HepG2 (cell line): ENCODE data around the gene MEIOC. TPM values are rescaled to one million over a fixed set of nuclear protein-coding genes. Genes with fewer than 3 reads are reported as not detected.

Experiments
- ATAC-seq: fragments of 200-7000 bp; cut with Tn5 transposase; 3 replicates; pipeline ENCODE4 v1.9.1; 2020; ENCODE audit warnings: mild to moderate bottlenecking, moderate library complexity
- BruUV-seq: library from RNA; stranded (reverse); fragments of 400-500 nt; replicated peaks from 2 replicates; lab custom pipeline; 2021; lab: Mats Ljungman, UMichigan
- CTCF ChIA-PET: fragments of 300-600 bp; formaldehyde crosslinking; extraction: SDS; loops from one replicate; lab custom pipeline; 2021; ENCODE audit warnings: low total read pairs, inconsistent platforms, low intra/inter-chr PET ratio; lab: Yijun Ruan, JAX
- POLR2A ChIA-PET: fragments of 350-600 bp; sonication (Branson Sonifier 250); formaldehyde crosslinking; loops from one replicate; lab custom pipeline; 2020; ENCODE audit warnings: antibody characterized with exemption, inconsistent platforms; lab: Yijun Ruan, JAX
- DNase-seq: peaks from one replicate; pipeline ENCODE4 v3.0.0-alpha.2; 2015; ENCODE audit warnings: low spot score
- FAIRE-seq: peaks from 3 replicates; lab custom pipeline; 2011; peaks lifted over from hg19 to GRCh38; lab: Jason Lieb, UNC
- H2AFZ ChIP-seq: one replicate; pipeline ENCODE4 v1.6.1; 2011; ENCODE audit warnings: low read length, inconsistent platforms
- H3K27ac ChIP-seq: fragments of 300-600 bp; 3 replicates; pipeline ENCODE4 v1.8.0; 2011; ENCODE audit warnings: mixed run types, mild to moderate bottlenecking, mixed read lengths, low read length, inconsistent platforms; ENCODE audit not compliant: insufficient read depth; ENCODE audit errors: extremely low read length
- H3K27me3 ChIP-seq, 2 experiments: fragments of 200-600 bp in 1 of 2; 2 replicates in 1 of 2; 3 replicates in 1 of 2; pipeline versions ENCODE4 v1.6.0 to v1.8.0; 2011; ENCODE audit warnings: low read length in 2 of 2, mild to moderate bottlenecking in 2 of 2, moderate library complexity in 2 of 2, inconsistent platforms in 1 of 2; ENCODE audit not compliant: insufficient read depth in 2 of 2, control insufficient read depth in 1 of 2
- H3K36me3 ChIP-seq, 2 experiments: fragments of 200-600 bp in 1 of 2; replicated peaks in 1 of 2; 2 replicates in 1 of 2; 3 replicates in 1 of 2; pipeline versions ENCODE4 v1.5.1 to v1.8.0; 2011; ENCODE audit warnings: low read length in 2 of 2, inconsistent platforms in 1 of 2; ENCODE audit not compliant: insufficient read depth in 2 of 2, control insufficient read depth in 1 of 2
- H3K4me1 ChIP-seq: 2 replicates; pipeline ENCODE4 v1.5.1; 2012; ENCODE audit warnings: low read length, inconsistent platforms; ENCODE audit not compliant: insufficient read depth
- H3K4me2 ChIP-seq: 2 replicates; pipeline ENCODE4 v1.6.0; 2011; ENCODE audit warnings: low read depth, low read length, inconsistent platforms
- H3K4me3 ChIP-seq, 3 experiments: fragments of 200-600 bp in 1 of 3; sonication (generic), shearing (Covaris generic) in 1 of 3; replicated peaks in 1 of 3; 2 replicates each; pipeline ENCODE4 v1.5.1; 2011 to 2016; ENCODE audit warnings: low read length in 3 of 3, inconsistent platforms in 2 of 3, low read depth in 2 of 3, mild to moderate bottlenecking in 2 of 3, control low read depth in 1 of 3, mixed read lengths in 1 of 3; ENCODE audit not compliant: insufficient read depth in 1 of 3
- H3K79me2 ChIP-seq: one replicate; pipeline ENCODE4 v1.6.1; 2011; ENCODE audit warnings: low read length, inconsistent platforms; ENCODE audit not compliant: insufficient read depth
- H3K9ac ChIP-seq: 2 replicates; pipeline ENCODE4 v1.6.0; 2011; ENCODE audit warnings: mild to moderate bottlenecking, low read depth, low read length, inconsistent platforms; ENCODE audit not compliant: insufficient read depth
- H3K9me3 ChIP-seq: 2 replicates; pipeline ENCODE4 v1.5.1; 2012; ENCODE audit warnings: mild to moderate bottlenecking, low read length
- H4K20me1 ChIP-seq: 2 replicates; pipeline ENCODE4 v1.6.0; 2011; ENCODE audit warnings: inconsistent platforms, mild to moderate bottlenecking, low read length, moderate library complexity; ENCODE audit not compliant: insufficient read depth
- ADNP ChIP-seq: sonication (generic); formaldehyde crosslinking; IDR thresholded peaks from 2 replicates; pipeline ENCODE4 v1.4.0; 2020; ENCODE audit warnings: missing genetic modification reagents
- BCLAF1 ChIP-seq: fragments of 450-650 bp; IDR thresholded peaks from 2 replicates; pipeline ENCODE4 v1.6.1; 2017; ENCODE audit warnings: mild to moderate bottlenecking
- FOXA3 ChIP-seq: IDR thresholded peaks from 2 replicates; pipeline ENCODE4 v1.6.1; 2016; ENCODE audit warnings: missing genetic modification reagents, missing compliant biosample characterization
- HDAC6 ChIP-seq: fragments of 200-600 bp; sonication (generic); IDR thresholded peaks from 2 replicates; pipeline ENCODE4 v1.7.0; 2017; ENCODE audit warnings: mild to moderate bottlenecking, antibody characterized with exemption, low read length, low read depth
- IRX3 ChIP-seq: sonication (generic); formaldehyde crosslinking; IDR thresholded peaks from 2 replicates; pipeline ENCODE4 v1.8.1; 2023; ENCODE audit warnings: mild to moderate bottlenecking, low read depth, missing genetic modification reagents, borderline replicate concordance
- NCOA2 ChIP-seq: sonication (generic); formaldehyde crosslinking; IDR thresholded peaks from 2 replicates; pipeline ENCODE4 v1.8.0; 2022; ENCODE audit warnings: inconsistent platforms
- NFE2 ChIP-seq: sonication (generic); formaldehyde crosslinking; IDR thresholded peaks from 2 replicates; pipeline ENCODE4 v1.4.0; 2020; ENCODE audit warnings: missing genetic modification reagents
- PHB2 ChIP-seq: fragments of 450-650 bp; IDR thresholded peaks from 2 replicates; pipeline ENCODE4 v1.6.1; 2018; ENCODE audit not compliant: partially characterized antibody
- SOX13 ChIP-seq, 3 experiments: fragments of 450-650 bp in 1 of 3; sonication (generic) in 1 of 3; formaldehyde crosslinking in 1 of 3; IDR thresholded peaks in 2 of 3; conservative IDR thresholded peaks in 1 of 3; 2 replicates each; pipeline versions ENCODE4 v1.5.0 to v1.6.1; 2016 to 2020; ENCODE audit warnings: antibody characterized with exemption in 1 of 3, mild to moderate bottlenecking in 1 of 3, missing compliant biosample characterization in 1 of 3, missing genetic modification reagents in 1 of 3, moderate library complexity in 1 of 3
- ZFP90 ChIP-seq: sonication (generic); formaldehyde crosslinking; IDR thresholded peaks from 2 replicates; pipeline ENCODE4 v1.8.0; 2022; ENCODE audit warnings: missing genetic modification reagents, mild to moderate bottlenecking, inconsistent platforms, borderline replicate concordance
- ZGPAT ChIP-seq: IDR thresholded peaks from 2 replicates; pipeline ENCODE4 v1.6.1; 2016; ENCODE audit warnings: mild to moderate bottlenecking
- ZNF18 ChIP-seq: sonication (generic); formaldehyde crosslinking; IDR thresholded peaks from 2 replicates; pipeline ENCODE4 v1.8.0; 2022; ENCODE audit warnings: mild to moderate bottlenecking, missing genetic modification reagents; ENCODE audit not compliant: insufficient replicate concordance
- ZNF256 ChIP-seq: sonication (generic); formaldehyde crosslinking; conservative IDR thresholded peaks from 2 replicates; pipeline ENCODE4 v1.4.0; 2020; ENCODE audit warnings: missing genetic modification reagents
- ZNF562 ChIP-seq: sonication (generic); formaldehyde crosslinking; IDR thresholded peaks from 2 replicates; pipeline ENCODE4 v1.8.0; 2022; ENCODE audit warnings: missing genetic modification reagents, borderline replicate concordance
- WGBS: methylation state at CpG from one replicate; pipeline ENCODE4 v1.1.6; 2017; ENCODE audit warnings: low lambda C conversion rate; 5-methylcytosine and 5-hydroxymethylcytosine counted together
- in situ Hi-C: cut with HindIII; loops from 2 replicates; pipeline ENCODE4 v1.10.0; 2017; ENCODE audit warnings: low pct_unique_long_range_greater_than_20kb; ENCODE audit not compliant: extremely low pct_ligation_motif_present
- intact Hi-C: fragments of 100-400 bp; cut with micrococcal nuclease; formaldehyde crosslinking; loops from one replicate; pipeline ENCODE4 v1.10.0; 2022; ENCODE audit not compliant: unreplicated experiment
- polyA plus RNA-seq, 8 experiments: library from polyadenylated mRNA; depleted of rRNA in 3 of 8; stranded (reverse) in 7 of 8; unstranded in 1 of 8; fragments of >200 nt; fragmentation: Illumina TruSeq in 4 of 8; extraction: Trizol in 4 of 8; gene quantifications; 2 replicates each; pipeline versions ENCODE4 v1.2.1 to v1.2.3, GENCODE V29; 2011 to 2016; ENCODE audit warnings: low read depth in 4 of 8, missing spikeins in 1 of 8, mixed read lengths in 1 of 8; ENCODE audit not compliant: insufficient read depth in 1 of 8
- total RNA-seq, 5 experiments: library from RNA; depleted of rRNA; stranded (reverse); fragments of >200 nt; fragmentation: Illumina TruSeq; extraction: Trizol; gene quantifications; 2 replicates each; pipeline ENCODE4 v1.2.3, GENCODE V29; 2016; ENCODE audit warnings: low read depth in 1 of 5
- TF ChIP-seq, protein P1 (sequence below): IDR thresholded peaks from 2 replicates; pipeline ENCODE4 v1.6.1; 2016; ENCODE audit warnings: low read depth, control low read depth
- TF ChIP-seq, protein P2 (sequence below): sonication (generic); formaldehyde crosslinking; conservative IDR thresholded peaks from 2 replicates; pipeline ENCODE4 v1.5.0; 2020; ENCODE audit warnings: missing genetic modification reagents

MEIOC gene
- total and polyA plus RNA-seq, 2 of the 13 experiments (the other 11 are each of a cell fraction or from before 2014, with no cell fraction given), result 0.04 to 0.15 TPM

GRCh38 chr17:44637066-44637465 lies 19.2 kb upstream of the MEIOC start:
- FAIRE-seq, result no peak
- 6% methylated on average over 1 of the region's 1 CpG for WGBS
- no peak for DNase-seq
- ATAC-seq, result no peak
- intact Hi-C loops (no loop called here), in situ Hi-C loops (no loop called here)
- H3K36me3 ChIP-seq, result no peaks in the 10 kb centered on the region
- H2AFZ ChIP-seq, result no peak overlapping the region
- H3K9me3 ChIP-seq, result no peaks in the 10 kb centered on the region
- no peaks in the 10 kb centered on the region for H3K27me3 ChIP-seq
- POLR2A ChIA-PET, result no interaction called here
- no peaks in the 10 kb centered on the region for H4K20me1 ChIP-seq
- no peak overlapping the region for H3K4me2 ChIP-seq
- H3K4me3 ChIP-seq, result no peak overlapping the region
- CTCF ChIA-PET, result interaction anchor here (1.1 to 2.5 kb wide), 3 partner anchors 55 to 236 kb away, joined by 3 to 19 read pairs (median 3); no protein-coding TSS in a partner anchor
- no peaks in the 10 kb centered on the region for H3K79me2 ChIP-seq
- no TSS peak for BruUV-seq
- no peak overlapping the region for H3K9ac ChIP-seq
- no peak overlapping the region for H3K27ac ChIP-seq
- no peaks in the 10 kb centered on the region for H3K4me1 ChIP-seq
- TF ChIP-seq HDAC6, result no peak
- TF ChIP-seq ZNF256 (CRISPR knock-in tag), result no peak
- no peak for TF ChIP-seq IRX3 (CRISPR knock-in tag)
- TF ChIP-seq, protein P1, sequence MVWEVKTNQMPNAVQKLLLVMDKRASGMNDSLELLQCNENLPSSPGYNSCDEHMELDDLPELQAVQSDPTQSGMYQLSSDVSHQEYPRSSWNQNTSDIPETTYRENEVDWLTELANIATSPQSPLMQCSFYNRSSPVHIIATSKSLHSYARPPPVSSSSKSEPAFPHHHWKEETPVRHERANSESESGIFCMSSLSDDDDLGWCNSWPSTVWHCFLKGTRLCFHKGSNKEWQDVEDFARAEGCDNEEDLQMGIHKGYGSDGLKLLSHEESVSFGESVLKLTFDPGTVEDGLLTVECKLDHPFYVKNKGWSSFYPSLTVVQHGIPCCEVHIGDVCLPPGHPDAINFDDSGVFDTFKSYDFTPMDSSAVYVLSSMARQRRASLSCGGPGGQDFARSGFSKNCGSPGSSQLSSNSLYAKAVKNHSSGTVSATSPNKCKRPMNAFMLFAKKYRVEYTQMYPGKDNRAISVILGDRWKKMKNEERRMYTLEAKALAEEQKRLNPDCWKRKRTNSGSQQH (CRISPR knock-in tag), result no peak
- TF ChIP-seq ZFP90 (CRISPR knock-in tag), result no peak
- no peak for TF ChIP-seq ZGPAT (CRISPR knock-in tag)
- TF ChIP-seq NFE2 (CRISPR knock-in tag), result no peak
- no peak for TF ChIP-seq SOX13 (IDR thresholded peaks at IDR 0.05)
- no peak for TF ChIP-seq SOX13 (CRISPR knock-in tag; conservative IDR thresholded peaks at IDR 0.05 in 1 of 2, IDR thresholded peaks at IDR 0.05 in 1 of 2)
- TF ChIP-seq NCOA2 (CRISPR knock-in tag), result no peak
- TF ChIP-seq, protein P2, sequence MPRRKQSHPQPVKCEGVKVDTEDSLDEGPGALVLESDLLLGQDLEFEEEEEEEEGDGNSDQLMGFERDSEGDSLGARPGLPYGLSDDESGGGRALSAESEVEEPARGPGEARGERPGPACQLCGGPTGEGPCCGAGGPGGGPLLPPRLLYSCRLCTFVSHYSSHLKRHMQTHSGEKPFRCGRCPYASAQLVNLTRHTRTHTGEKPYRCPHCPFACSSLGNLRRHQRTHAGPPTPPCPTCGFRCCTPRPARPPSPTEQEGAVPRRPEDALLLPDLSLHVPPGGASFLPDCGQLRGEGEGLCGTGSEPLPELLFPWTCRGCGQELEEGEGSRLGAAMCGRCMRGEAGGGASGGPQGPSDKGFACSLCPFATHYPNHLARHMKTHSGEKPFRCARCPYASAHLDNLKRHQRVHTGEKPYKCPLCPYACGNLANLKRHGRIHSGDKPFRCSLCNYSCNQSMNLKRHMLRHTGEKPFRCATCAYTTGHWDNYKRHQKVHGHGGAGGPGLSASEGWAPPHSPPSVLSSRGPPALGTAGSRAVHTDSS (CRISPR knock-in tag), result no peak
- TF ChIP-seq ADNP (CRISPR knock-in tag), result no peak
- TF ChIP-seq BCLAF1, result no peak
- TF ChIP-seq ZNF562 (CRISPR knock-in tag), result no peak
- no peak for TF ChIP-seq FOXA3
- no peak for TF ChIP-seq PHB2
- no peak for TF ChIP-seq ZNF18 (CRISPR knock-in tag)
